GM13976 (cell line): ENCODE results near the gene BRSK2.

Experiments
- DNase-seq: peaks from one replicate; pipeline ENCODE4 v3.0.0; 2012; ENCODE audit warnings: low spot score
- in situ Hi-C: fragments of 300-500 bp; cut with MboI; formaldehyde crosslinking; loops from one replicate; pipeline ENCODE4 v1.12.0; 2022; ENCODE audit warnings: low sequenced_read_pairs, mixed read lengths, inconsistent platforms; ENCODE audit not compliant: unreplicated experiment
- TF ChIP-seq, protein P1 (sequence below): IDR thresholded peaks from 2 replicates; pipeline ENCODE4 v1.5.1; 2012; ENCODE audit warnings: borderline replicate concordance, mild to moderate bottlenecking; ENCODE audit not compliant: insufficient read depth; ENCODE audit errors: extremely low read depth, missing control alignments, control extremely low read depth

The BRSK2 gene

DNA sequence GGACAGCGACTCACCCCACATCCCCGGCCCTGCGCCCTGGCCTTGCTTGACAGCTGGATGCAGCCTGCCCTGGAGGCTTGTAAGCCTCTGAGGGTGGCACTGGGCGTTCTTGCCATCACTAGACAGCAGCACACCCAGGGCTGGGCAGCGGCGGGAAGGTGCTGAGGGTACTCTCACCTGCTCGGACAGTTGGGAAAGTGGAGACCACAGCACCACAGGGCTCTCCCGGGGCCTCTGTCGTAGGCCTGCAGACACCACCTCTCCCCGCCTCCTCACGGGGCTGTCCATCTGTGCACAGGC is 18.8 kb upstream of the BRSK2 start:
- no peak for DNase-seq
- in situ Hi-C loops: no loop called here
- TF ChIP-seq, protein P1, sequence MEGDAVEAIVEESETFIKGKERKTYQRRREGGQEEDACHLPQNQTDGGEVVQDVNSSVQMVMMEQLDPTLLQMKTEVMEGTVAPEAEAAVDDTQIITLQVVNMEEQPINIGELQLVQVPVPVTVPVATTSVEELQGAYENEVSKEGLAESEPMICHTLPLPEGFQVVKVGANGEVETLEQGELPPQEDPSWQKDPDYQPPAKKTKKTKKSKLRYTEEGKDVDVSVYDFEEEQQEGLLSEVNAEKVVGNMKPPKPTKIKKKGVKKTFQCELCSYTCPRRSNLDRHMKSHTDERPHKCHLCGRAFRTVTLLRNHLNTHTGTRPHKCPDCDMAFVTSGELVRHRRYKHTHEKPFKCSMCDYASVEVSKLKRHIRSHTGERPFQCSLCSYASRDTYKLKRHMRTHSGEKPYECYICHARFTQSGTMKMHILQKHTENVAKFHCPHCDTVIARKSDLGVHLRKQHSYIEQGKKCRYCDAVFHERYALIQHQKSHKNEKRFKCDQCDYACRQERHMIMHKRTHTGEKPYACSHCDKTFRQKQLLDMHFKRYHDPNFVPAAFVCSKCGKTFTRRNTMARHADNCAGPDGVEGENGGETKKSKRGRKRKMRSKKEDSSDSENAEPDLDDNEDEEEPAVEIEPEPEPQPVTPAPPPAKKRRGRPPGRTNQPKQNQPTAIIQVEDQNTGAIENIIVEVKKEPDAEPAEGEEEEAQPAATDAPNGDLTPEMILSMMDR: no peak

DNA sequence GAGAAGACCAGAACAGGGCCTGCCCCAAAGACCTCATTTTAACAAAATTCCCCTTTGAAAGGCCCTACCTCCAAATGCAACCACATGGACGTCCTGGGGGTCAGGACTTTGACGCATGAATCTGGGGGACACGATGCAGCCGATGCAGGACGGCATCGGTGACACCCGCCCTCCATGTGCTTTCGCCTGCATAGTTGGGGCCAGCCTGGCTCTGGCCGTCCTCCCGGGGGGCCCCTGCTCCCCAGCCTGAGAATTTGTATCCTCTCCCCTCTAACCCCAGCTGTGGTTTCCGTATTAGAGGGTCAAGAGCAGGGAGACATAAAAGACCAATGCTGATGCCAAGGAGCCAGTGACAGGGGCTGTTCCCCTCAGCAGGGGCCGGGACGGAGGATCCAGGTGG is 18.4 kb upstream of the BRSK2 start:
- TF ChIP-seq, protein P1: no peak
- DNase-seq: no peak
- in situ Hi-C loops: no loop called here

DNA sequence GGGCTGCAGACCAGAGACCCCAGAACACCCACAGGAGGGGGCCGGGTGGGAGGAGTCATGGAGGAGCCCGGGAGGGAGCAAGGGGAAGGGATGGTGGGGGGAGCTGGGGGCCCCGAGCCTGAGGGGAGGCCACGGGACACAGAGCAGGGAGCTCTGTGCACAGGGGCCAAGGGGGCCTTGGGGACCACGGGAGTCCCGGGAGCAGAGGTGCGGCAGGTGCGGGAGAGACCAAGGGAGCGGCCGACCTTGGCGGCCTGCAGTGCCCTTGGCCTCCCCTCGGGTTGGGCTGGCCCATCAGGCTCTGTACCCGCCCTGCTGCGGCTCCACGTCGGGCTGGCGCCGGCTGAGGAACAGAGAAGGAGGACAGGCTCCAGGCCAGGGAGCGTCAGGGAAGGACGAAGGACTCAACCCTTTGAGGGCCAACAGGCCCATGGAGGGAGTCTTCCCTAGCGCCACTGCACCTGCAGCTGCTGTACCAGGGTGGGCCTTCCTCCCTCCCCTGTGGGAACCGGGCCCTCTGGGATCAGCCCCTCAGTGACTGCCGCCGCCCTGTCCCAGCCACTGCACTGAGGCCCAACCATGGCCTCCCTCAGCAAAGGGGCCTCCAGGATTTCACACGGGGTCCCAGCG is 17.8 kb upstream of the BRSK2 start:
- TF ChIP-seq, protein P1: no peak
- DNase-seq: no peak
- in situ Hi-C loops: no loop called here

DNA sequence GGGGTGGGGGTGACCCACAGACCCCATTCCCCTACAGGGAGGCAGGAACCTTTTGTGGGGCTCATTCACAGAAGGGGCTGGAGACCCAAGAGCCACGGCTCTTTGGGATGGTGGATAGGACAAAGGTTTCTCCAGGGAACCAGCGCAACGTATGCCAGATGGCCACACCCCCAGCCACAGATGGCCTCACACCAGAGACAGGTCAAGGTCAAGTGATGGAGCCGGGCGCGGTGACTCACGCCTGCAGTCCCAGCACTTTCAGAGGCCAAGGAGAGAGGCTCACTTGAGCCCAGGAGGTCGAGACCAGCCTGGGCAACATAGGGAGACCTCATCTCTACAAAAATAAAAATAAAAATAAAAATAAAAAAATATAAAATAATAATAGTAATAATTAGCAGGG is 17.1 kb upstream of the BRSK2 start:
- TF ChIP-seq, protein P1: no peak
- no peak for DNase-seq
- in situ Hi-C loops: no loop called here

DNA sequence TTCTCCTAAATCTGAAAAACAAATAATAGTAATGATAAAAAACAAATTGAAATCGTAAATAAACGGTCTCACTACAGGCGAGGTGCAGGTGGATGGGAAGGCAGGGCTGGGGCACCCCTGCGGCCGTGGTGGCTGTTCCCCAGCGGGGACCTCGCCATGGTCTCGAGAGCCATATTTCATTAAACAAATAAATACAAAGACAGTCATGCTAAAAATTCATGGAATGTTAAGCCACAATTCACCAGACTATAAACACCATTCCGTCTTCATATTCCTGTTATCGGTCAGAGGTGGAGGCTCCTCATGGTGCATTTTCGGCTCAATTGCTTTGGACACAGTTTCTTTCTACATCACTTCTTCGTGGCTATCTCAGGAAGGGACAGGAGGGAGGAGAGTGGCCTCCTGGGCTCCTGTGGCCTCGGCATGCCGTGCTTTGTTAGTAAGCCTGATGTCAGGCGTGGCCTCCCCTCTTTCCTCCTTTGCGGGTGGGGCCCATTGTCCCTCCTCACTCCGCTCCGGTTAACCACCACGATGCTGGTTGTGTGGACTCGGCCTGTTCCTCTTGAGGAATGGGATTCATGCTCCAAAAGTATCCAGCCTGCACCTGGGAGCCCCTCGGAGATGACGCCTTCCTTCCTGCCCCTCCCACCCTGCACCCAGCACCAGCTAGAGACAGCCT is 16.1 kb upstream of the BRSK2 start:
- no peak for DNase-seq
- TF ChIP-seq, protein P1: no peak
- in situ Hi-C loops: no loop called here

DNA sequence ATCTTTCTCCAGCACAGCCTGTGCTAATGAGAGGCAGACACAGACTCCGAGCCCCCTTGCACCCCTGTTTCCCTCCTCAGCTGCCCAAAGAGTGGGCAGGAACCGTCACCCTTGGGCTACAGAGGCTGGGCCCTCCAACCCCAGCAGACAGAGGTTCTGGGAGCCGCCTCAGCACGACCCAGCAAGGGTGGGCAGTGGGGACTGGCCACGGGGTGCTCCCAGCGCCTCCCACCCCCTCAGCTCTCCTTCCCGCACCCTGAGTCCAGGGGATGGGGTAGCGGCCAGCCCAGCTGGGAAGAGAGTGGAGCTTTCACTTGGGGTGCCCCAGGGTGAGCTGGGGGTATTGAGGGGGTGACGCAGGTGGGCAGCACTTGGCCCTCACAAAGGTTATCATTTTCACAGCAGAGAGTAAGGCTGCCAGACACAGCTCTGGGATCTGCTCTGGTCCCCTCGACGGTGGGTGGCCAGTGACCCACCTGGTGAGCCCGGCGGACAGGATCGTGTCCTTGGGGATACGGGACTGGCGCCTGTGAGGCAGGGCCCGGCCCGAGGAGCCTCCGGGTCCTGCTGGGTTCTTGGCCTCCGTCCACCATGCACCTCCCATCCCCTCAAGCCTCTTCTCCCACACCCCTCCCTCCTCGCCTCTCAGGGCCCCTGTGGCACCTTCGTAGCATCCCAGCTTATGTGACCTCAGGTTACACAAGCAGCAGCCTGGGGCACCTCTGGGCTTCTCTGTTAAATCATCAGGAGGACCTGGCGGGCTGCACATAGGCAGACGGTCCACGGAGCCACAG is 14.4 kb upstream of the BRSK2 start:
- no peak for DNase-seq
- in situ Hi-C loops: no loop called here
- TF ChIP-seq, protein P1: no peak
